ENCODE measurements around the gene SCML1. TPM values are rescaled to one million over a fixed set of nuclear protein-coding genes. Genes with fewer than 3 reads are reported as not detected.

SCML1 gene
- total and polyA plus RNA-seq, 10 of the 15 experiments (the other 5 are each of a cell fraction or from before 2014, with no cell fraction given), result 0.62 to 48.3 (median 1.6) TPM

DNA sequence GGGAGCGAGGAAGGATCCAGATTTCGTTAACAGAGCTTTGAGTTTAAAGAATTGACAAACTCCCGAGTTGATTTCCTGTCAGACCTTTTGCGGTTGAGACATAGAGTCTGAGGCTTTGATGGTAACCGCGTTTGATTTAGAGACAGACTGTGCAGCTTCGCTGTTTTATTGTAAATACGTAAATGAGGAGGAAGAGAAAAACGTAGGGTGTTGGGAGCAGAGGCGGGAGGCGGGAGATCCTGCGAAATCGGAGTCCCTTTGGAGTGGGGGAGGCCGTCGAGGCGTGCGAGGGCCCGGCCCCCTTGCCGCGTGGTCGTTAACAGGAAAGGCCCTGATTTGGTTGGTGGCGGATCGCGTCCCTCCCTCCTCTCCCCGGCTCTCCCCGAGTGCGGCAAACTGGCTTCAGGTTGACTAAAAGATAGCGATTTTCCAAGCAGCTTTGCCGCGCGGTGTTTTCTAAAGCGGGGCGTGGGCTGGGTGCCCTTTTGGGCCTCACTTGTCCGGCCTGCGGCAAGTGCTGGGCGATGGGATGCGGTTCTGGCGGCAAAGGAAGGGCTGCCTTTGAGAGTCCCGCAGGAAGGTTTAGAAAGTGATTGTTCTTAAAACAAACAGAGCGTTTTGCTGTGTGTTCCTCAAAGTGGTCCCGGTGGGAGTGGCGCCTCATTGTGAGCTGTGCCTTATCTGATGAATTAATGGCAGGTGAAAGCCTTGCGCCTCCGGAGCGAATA is 857 bp downstream of the SCML1 start:
- H4K20me1 ChIP-seq (ENCODE audit: control insufficient read depth, insufficient read depth), result no peaks in the 10 kb centered on the region
- H2AFZ ChIP-seq (ENCODE audit: control insufficient read depth, low read depth, low read length), result peak overlapping the region; percentile 47
- SMC1A ChIA-PET (ENCODE audit: uncharacterized antibody, unreplicated experiment), result no interaction called here
- H3K79me2 ChIP-seq (ENCODE audit: control insufficient read depth, insufficient read depth, low read length), result no peaks in the 10 kb centered on the region; the same call in 1 of the 2 replicates
- H3K4me3 ChIP-seq, result peak overlapping the region; percentile 18
- peak overlapping the region; percentile 48 for H3K4me2 ChIP-seq (ENCODE audit: control insufficient read depth, insufficient read depth)
- no peaks in the 10 kb centered on the region for H3K9me3 ChIP-seq (replicated peaks; ENCODE audit: control insufficient read depth, insufficient read depth, low read length)
- peak overlapping the region; percentile 27; the same call in 1 of the 2 replicates for H3K9ac ChIP-seq (ENCODE audit: control insufficient read depth, insufficient read depth, low read length)
- no peaks in the 10 kb centered on the region for H3K27me3 ChIP-seq (replicated peaks in 1 of 2; ENCODE audit: control insufficient read depth in 2 of 2, insufficient read depth in 2 of 2, low read length in 1 of 2)
- in situ Hi-C loops (cut with MboI) (no loop called here), intact Hi-C loops (cut with micrococcal nuclease; ENCODE audit: unreplicated experiment) (no loop called here)
- ATAC-seq, result peak; percentile 57
- POLR2A ChIA-PET, result no interaction called here
- no peaks in the 10 kb centered on the region for H3K36me3 ChIP-seq (ENCODE audit: control insufficient read depth in 2 of 2, insufficient read depth in 2 of 2, low read length in 1 of 2)
- H3K27ac ChIP-seq (ENCODE audit: control insufficient read depth, insufficient read depth), result peak overlapping the region; percentile 24; the same call in 1 of the 2 replicates
- BruUV-seq (replicated peaks), result no TSS peak
- CTCF ChIA-PET, result no interaction called here
- H3K4me1 ChIP-seq (ENCODE audit: control insufficient read depth, insufficient read depth, low read length), result no peaks in the 10 kb centered on the region
- WGBS (ENCODE audit: insufficient coverage, insufficient replicate concordance, low lambda C conversion rate, missing lambda C conversion rate), result 38% methylated on average over 36 of the region's 45 CpGs
- FAIRE-seq, result no peak
- TF ChIP-seq RFX5 (IDR thresholded peaks at IDR 0.05; ENCODE audit: low read depth, low read length) (no peak), KDM1A (IDR thresholded peaks at IDR 0.05; ENCODE audit: borderline replicate concordance) (no peak), ZNF592 (IDR thresholded peaks at IDR 0.05) (no peak), BRCA1 (IDR thresholded peaks at IDR 0.05; ENCODE audit: low read depth, low read length) (no peak), RUNX3 (IDR thresholded peaks at IDR 0.05; ENCODE audit: low read length) (0 out of 2 replicates have a peak, but pooled peaks have one; percentile 6), ATF7 (IDR thresholded peaks at IDR 0.05; ENCODE audit: low read depth) (no peak), POLR2AphosphoS2 (IDR thresholded peaks at IDR 0.05; ENCODE audit: low read depth, low read length) (no peak)
- RAD21 ChIA-PET (ENCODE audit: unreplicated experiment), result no interaction called here
- DNase-seq (ENCODE audit: low read depth, low spot score), result no peak
